ENCODE measurements around the gene ACTA2. TPM values are rescaled to one million over a fixed set of nuclear protein-coding genes. Genes with fewer than 3 reads are reported as not detected.

ACTA2 gene
- total and polyA plus RNA-seq, 2 donors (not counting 1 experiment from before 2014, with no cell fraction given): 1.8 to 3.7 TPM

DNA sequence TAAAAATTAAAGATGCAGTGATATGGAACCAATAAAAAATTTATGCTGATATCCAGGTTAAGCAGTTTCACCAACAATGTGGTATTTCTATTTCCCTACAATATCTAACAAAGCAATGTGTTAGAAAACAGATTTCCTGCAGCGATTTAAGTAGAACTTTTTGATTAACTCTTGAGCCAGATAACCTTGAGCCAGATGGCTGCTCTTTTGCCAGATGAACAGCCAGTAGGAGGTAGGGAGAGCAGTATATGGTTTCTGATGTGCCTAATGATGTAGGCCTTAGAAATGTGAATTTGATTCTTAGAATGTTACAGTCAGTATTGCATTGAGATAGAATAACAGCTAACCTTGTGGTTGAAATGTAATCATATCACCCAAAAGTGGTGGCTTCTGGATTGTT is 41.5 kb downstream of the ACTA2 start:
- Mint-ChIP-seq H3K4me3 (no peak overlapping the region), H3K27me3 (no peaks in the 10 kb centered on the region), H3K9me3 (ENCODE audit: insufficient read depth) (no peaks in the 10 kb centered on the region), H3K27ac (no peak overlapping the region), H3K4me1 (no peaks in the 10 kb centered on the region)
- H3K9ac ChIP-seq (ENCODE audit: low read length): no peak overlapping the region
- CTCF ChIA-PET: interaction anchor here (1.0 to 2.1 kb wide), 3 partner anchors 10 to 75 kb away, joined by 4 to 16 read pairs (median 5); no protein-coding TSS in a partner anchor
- H3K79me2 ChIP-seq (ENCODE audit: control insufficient read depth, insufficient read depth, low read length): no peaks in the 10 kb centered on the region
- intact Hi-C loops (cut with micrococcal nuclease): no loop called here
- peaks cover 11 to 67% of the 10 kb centered on the region in 2 experiments for H3K36me3 ChIP-seq (replicated peaks in 1 of 2; ENCODE audit: control extremely low read depth in 1 of 2, control insufficient read depth in 1 of 2, extremely low read depth in 1 of 2, insufficient read depth in 2 of 2, low read length in 1 of 2)
- no peak for ATAC-seq (ENCODE audit: low read depth)
- no peaks in the 10 kb centered on the region for H3K27me3 ChIP-seq (replicated peaks in 1 of 4; ENCODE audit: control extremely low read depth in 1 of 4, control insufficient read depth in 3 of 4, insufficient read depth in 4 of 4, low read length in 3 of 4)
- H3K27ac ChIP-seq (ENCODE audit: low read length in 2 of 2): no peak overlapping the region
- no peak overlapping the region for H3K4me2 ChIP-seq (replicated peaks; ENCODE audit: low read depth, low read length, poor library complexity, severe bottlenecking)
- no peak overlapping the region for H3K4me3 ChIP-seq (ENCODE audit: control extremely low read depth in 1 of 5, extremely low read depth in 1 of 5, insufficient read depth in 1 of 5, low read depth in 2 of 5, low read length in 4 of 5)
- POLR2A ChIA-PET: no interaction called here
- H2AFZ ChIP-seq (ENCODE audit: insufficient read depth, low read depth, low read length, poor library complexity, severe bottlenecking): no peak overlapping the region
- TF ChIP-seq EZH2 (IDR thresholded peaks at IDR 0.05; ENCODE audit: borderline replicate concordance, insufficient read depth, low read depth, low read length, poor library complexity, severe bottlenecking): no peak
- TF ChIP-seq, protein P1, sequence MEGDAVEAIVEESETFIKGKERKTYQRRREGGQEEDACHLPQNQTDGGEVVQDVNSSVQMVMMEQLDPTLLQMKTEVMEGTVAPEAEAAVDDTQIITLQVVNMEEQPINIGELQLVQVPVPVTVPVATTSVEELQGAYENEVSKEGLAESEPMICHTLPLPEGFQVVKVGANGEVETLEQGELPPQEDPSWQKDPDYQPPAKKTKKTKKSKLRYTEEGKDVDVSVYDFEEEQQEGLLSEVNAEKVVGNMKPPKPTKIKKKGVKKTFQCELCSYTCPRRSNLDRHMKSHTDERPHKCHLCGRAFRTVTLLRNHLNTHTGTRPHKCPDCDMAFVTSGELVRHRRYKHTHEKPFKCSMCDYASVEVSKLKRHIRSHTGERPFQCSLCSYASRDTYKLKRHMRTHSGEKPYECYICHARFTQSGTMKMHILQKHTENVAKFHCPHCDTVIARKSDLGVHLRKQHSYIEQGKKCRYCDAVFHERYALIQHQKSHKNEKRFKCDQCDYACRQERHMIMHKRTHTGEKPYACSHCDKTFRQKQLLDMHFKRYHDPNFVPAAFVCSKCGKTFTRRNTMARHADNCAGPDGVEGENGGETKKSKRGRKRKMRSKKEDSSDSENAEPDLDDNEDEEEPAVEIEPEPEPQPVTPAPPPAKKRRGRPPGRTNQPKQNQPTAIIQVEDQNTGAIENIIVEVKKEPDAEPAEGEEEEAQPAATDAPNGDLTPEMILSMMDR (IDR thresholded peaks at IDR 0.05): no peak
- H3K9me3 ChIP-seq (ENCODE audit: control extremely low read depth in 1 of 3, control insufficient read depth in 2 of 3, insufficient read depth in 1 of 3, low read length in 2 of 3): no peaks in the 10 kb centered on the region
- no peaks in the 10 kb centered on the region for H3K4me1 ChIP-seq (ENCODE audit: control insufficient read depth in 2 of 2, insufficient read depth in 2 of 2, low read length in 2 of 2)
- H4K20me1 ChIP-seq (ENCODE audit: control insufficient read depth, insufficient read depth, low read length, poor library complexity, severe bottlenecking): no peaks in the 10 kb centered on the region
- WGBS (ENCODE audit: insufficient coverage): 100% methylated on average over 1 of the region's 1 CpG
- DNase-seq: no peak

GRCh38 chr10:88908194-88908593 is 44.4 kb downstream of the ACTA2 start:
- peaks cover 3% of the 10 kb centered on the region for H3K79me2 ChIP-seq (ENCODE audit: control insufficient read depth, insufficient read depth, low read length)
- H3K4me1 ChIP-seq (ENCODE audit: control insufficient read depth in 2 of 2, insufficient read depth in 2 of 2, low read length in 2 of 2): no peaks in the 10 kb centered on the region
- H3K4me3 ChIP-seq (ENCODE audit: control extremely low read depth in 1 of 5, extremely low read depth in 1 of 5, insufficient read depth in 1 of 5, low read depth in 2 of 5, low read length in 4 of 5): no peak overlapping the region
- no peak overlapping the region for H3K4me2 ChIP-seq (replicated peaks; ENCODE audit: low read depth, low read length, poor library complexity, severe bottlenecking)
- Mint-ChIP-seq H3K9me3 (ENCODE audit: insufficient read depth) (no peaks in the 10 kb centered on the region), H3K27me3 (no peaks in the 10 kb centered on the region), H3K4me3 (no peak overlapping the region), H3K27ac (no peak overlapping the region), H3K4me1 (peaks cover under 1% of the 10 kb centered on the region)
- H4K20me1 ChIP-seq (ENCODE audit: control insufficient read depth, insufficient read depth, low read length, poor library complexity, severe bottlenecking): no peaks in the 10 kb centered on the region
- ATAC-seq (ENCODE audit: low read depth): no peak
- no peak for DNase-seq
- intact Hi-C loops (cut with micrococcal nuclease): no loop called here
- H3K9me3 ChIP-seq (ENCODE audit: control extremely low read depth in 1 of 3, control insufficient read depth in 2 of 3, insufficient read depth in 1 of 3, low read length in 2 of 3): no peaks in the 10 kb centered on the region
- H3K27ac ChIP-seq (ENCODE audit: low read length in 2 of 2): no peak overlapping the region
- POLR2A ChIA-PET: no interaction called here
- CTCF ChIA-PET: interaction anchor here (1.4 to 4.0 kb wide), 3 partner anchors 25 to 310 kb away, joined by 4 to 32 read pairs (median 4); no protein-coding TSS in a partner anchor
- H3K9ac ChIP-seq (ENCODE audit: low read length): no peak overlapping the region
- no peaks in the 10 kb centered on the region for H3K27me3 ChIP-seq (replicated peaks in 1 of 4; ENCODE audit: control extremely low read depth in 1 of 4, control insufficient read depth in 3 of 4, insufficient read depth in 4 of 4, low read length in 3 of 4)
- TF ChIP-seq, protein P1 (IDR thresholded peaks at IDR 0.05): no peak
- no peak for TF ChIP-seq EZH2 (IDR thresholded peaks at IDR 0.05; ENCODE audit: borderline replicate concordance, insufficient read depth, low read depth, low read length, poor library complexity, severe bottlenecking)
- WGBS (ENCODE audit: insufficient coverage): no CpG with 5 or more reads among the region's 4 CpGs
- peaks cover 15 to 73% of the 10 kb centered on the region in 2 experiments for H3K36me3 ChIP-seq (replicated peaks in 1 of 2; ENCODE audit: control extremely low read depth in 1 of 2, control insufficient read depth in 1 of 2, extremely low read depth in 1 of 2, insufficient read depth in 2 of 2, low read length in 1 of 2)
- H2AFZ ChIP-seq (ENCODE audit: insufficient read depth, low read depth, low read length, poor library complexity, severe bottlenecking): no peak overlapping the region
